HCT116 (cell line): ENCODE data around the gene HMGN2. TPM values are rescaled to one million over a fixed set of nuclear protein-coding genes. Genes with fewer than 3 reads are reported as not detected.

Experiments used
- ATAC-seq: fragments of 200-7000 bp; cut with Tn5 transposase; 2 replicates; pipeline ENCODE4 v1.9.1; 2020; ENCODE audit warnings: mild to moderate bottlenecking, moderate library complexity
- BruUV-seq: library from RNA; stranded (reverse); fragments of 400-500 nt; replicated peaks from 2 replicates; lab custom pipeline; 2021; lab: Mats Ljungman, UMichigan
- CTCF ChIA-PET: fragments of 300-600 bp; sonication (Branson Sonifier 250); formaldehyde crosslinking; loops from one replicate; lab custom pipeline; 2021; ENCODE audit warnings: antibody characterized with exemption; lab: Charles Lee
- POLR2A ChIA-PET: fragments of 300-600, 350-600 bp; sonication (Branson Sonifier 250); formaldehyde crosslinking; loops from one replicate; lab custom pipeline; 2021; ENCODE audit warnings: antibody characterized with exemption; lab: Charles Lee
- RAD21 ChIA-PET, 2 experiments: fragments of 300-600 bp; sonication (Branson Sonifier 250); formaldehyde crosslinking; loops; one replicate each; lab custom pipeline; 2023; ENCODE audit warnings: low total read pairs in 2 of 2; ENCODE audit not compliant: uncharacterized antibody in 2 of 2, unreplicated experiment in 2 of 2, low non-redundant PET in 1 of 2; lab: Charles Lee
- DNase-seq: peaks from one replicate; pipeline ENCODE4 v3.0.0-alpha.2; 2010; ENCODE audit warnings: low read depth, low spot score
- H2AFZ ChIP-seq: fragments of 200-600 bp; shearing (Covaris generic), sonication (generic); 2 replicates; pipeline ENCODE4 v1.6.1; 2017; ENCODE audit warnings: low read depth, mixed run types, mixed read lengths, antibody characterized with exemption, low read length; ENCODE audit not compliant: poor library complexity, severe bottlenecking
- H3K27ac ChIP-seq: 2 replicates; pipeline ENCODE4 v1.5.1; 2012; ENCODE audit warnings: low read depth, low read length
- H3K27me3 ChIP-seq: fragments of 200-600 bp; sonication (generic); 2 replicates; pipeline ENCODE4 v1.6.1; 2016; ENCODE audit warnings: mixed run types, low read length, mixed read lengths; ENCODE audit not compliant: insufficient read depth
- H3K36me3 ChIP-seq, 2 experiments: fragments of 200-500 bp in 1 of 2; fragments of 200-600 bp in 1 of 2; sonication (Bioruptor generic) in 1 of 2; sonication (generic) in 1 of 2; 2 replicates each; pipeline versions ENCODE4 v1.5.1 to v1.6.1; 2014 to 2016; ENCODE audit warnings: low read length in 2 of 2, inconsistent platforms in 1 of 2, mixed read lengths in 1 of 2, mixed run types in 1 of 2; ENCODE audit not compliant: insufficient read depth in 2 of 2, control insufficient read depth in 1 of 2
- H3K4me1 ChIP-seq, 2 experiments: fragments of 200-600 bp in 1 of 2; sonication (generic) in 1 of 2; 2 replicates each; pipeline versions ENCODE4 v1.5.1 to v1.6.1; 2012 to 2017; ENCODE audit warnings: low read length in 2 of 2, inconsistent platforms in 1 of 2, mild to moderate bottlenecking in 1 of 2, mixed read lengths in 1 of 2, mixed run types in 1 of 2, moderate library complexity in 1 of 2; ENCODE audit not compliant: insufficient read depth in 2 of 2, control insufficient read depth in 1 of 2
- H3K4me2 ChIP-seq: fragments of 200-600 bp; sonication (generic); 2 replicates; pipeline ENCODE4 v1.6.1; 2017; ENCODE audit warnings: mixed run types, low read length, mixed read lengths
- H3K4me3 ChIP-seq, 2 experiments: fragments of 200-600 bp in 1 of 2; sonication (generic) in 1 of 2; replicated peaks in 1 of 2; 2 replicates each; pipeline ENCODE4 v1.5.1; 2011 to 2016; ENCODE audit warnings: low read length in 2 of 2, control low read depth in 1 of 2, low read depth in 1 of 2, mild to moderate bottlenecking in 1 of 2, mixed read lengths in 1 of 2, mixed run types in 1 of 2
- H3K79me2 ChIP-seq: fragments of 200-600 bp; sonication (generic); 2 replicates; pipeline ENCODE4 v1.6.1; 2017; ENCODE audit warnings: mild to moderate bottlenecking, mixed run types, low read length, moderate library complexity, mixed read lengths; ENCODE audit not compliant: insufficient read depth
- H3K9ac ChIP-seq: fragments of 200-600 bp; sonication (generic); 2 replicates; pipeline ENCODE4 v1.6.1; 2016; ENCODE audit warnings: low read length, mixed read lengths
- H3K9me2 ChIP-seq: fragments of 200-600 bp; sonication (generic), shearing (Covaris generic); 2 replicates; pipeline ENCODE4 v1.6.1; 2017; ENCODE audit warnings: mixed run types, mild to moderate bottlenecking, moderate library complexity; ENCODE audit not compliant: insufficient read depth
- H3K9me3 ChIP-seq, 2 experiments: fragments of 200-500 bp in 1 of 2; fragments of 200-600 bp in 1 of 2; sonication (Bioruptor generic) in 1 of 2; sonication (generic) in 1 of 2; 2 replicates each; pipeline ENCODE4 v1.6.1; 2014 to 2017; ENCODE audit warnings: low read length in 2 of 2, mixed read lengths in 2 of 2, inconsistent platforms in 1 of 2, low read depth in 1 of 2, mild to moderate bottlenecking in 1 of 2, mixed run types in 1 of 2, moderate library complexity in 1 of 2; ENCODE audit not compliant: control insufficient read depth in 1 of 2, insufficient read depth in 1 of 2
- H4K20me1 ChIP-seq: fragments of 200-600 bp; sonication (generic), shearing (Covaris generic); 2 replicates; pipeline ENCODE4 v1.6.1; 2017; ENCODE audit warnings: mixed run types, mild to moderate bottlenecking, moderate library complexity; ENCODE audit not compliant: insufficient read depth
- CEBPB ChIP-seq: IDR thresholded peaks from 2 replicates; pipeline ENCODE4 v1.6.1; 2012; ENCODE audit warnings: low read depth
- CTCF ChIP-seq, 3 experiments: fragments of 200-600 bp in 1 of 3; sonication (generic) in 1 of 3; IDR thresholded peaks in 2 of 3; conservative IDR thresholded peaks in 1 of 3; 2 replicates each; pipeline ENCODE4 v1.5.1; 2012 to 2017; ENCODE audit warnings: low read depth in 2 of 3, low read length in 2 of 3, antibody characterized with exemption in 1 of 3, borderline replicate concordance in 1 of 3, control low read depth in 1 of 3, mild to moderate bottlenecking in 1 of 3, mixed read lengths in 1 of 3, mixed run types in 1 of 3, moderate library complexity in 1 of 3; ENCODE audit not compliant: insufficient read depth in 1 of 3
- EGR1 ChIP-seq: IDR thresholded peaks from 2 replicates; pipeline ENCODE4 v1.6.1; 2012; ENCODE audit warnings: low read depth
- ELF1 ChIP-seq: IDR thresholded peaks from 2 replicates; pipeline ENCODE4 v1.6.1; 2012; ENCODE audit warnings: low read depth, borderline replicate concordance
- EZH2 ChIP-seq: fragments of 200-600 bp; sonication (generic); IDR thresholded peaks from 2 replicates; pipeline ENCODE4 v1.6.1; 2017; ENCODE audit warnings: antibody characterized with exemption, mixed run types
- EZH2phosphoT487 ChIP-seq: fragments of 200-600 bp; IDR thresholded peaks from 2 replicates; pipeline ENCODE4 v1.6.1; 2018; ENCODE audit warnings: antibody characterized with exemption, borderline replicate concordance
- FOSL1 ChIP-seq: IDR thresholded peaks from 2 replicates; pipeline ENCODE4 v1.6.1; 2012; ENCODE audit warnings: low read depth
- JUND ChIP-seq: IDR thresholded peaks from 2 replicates; pipeline ENCODE4 v1.6.1; 2012
- MAX ChIP-seq: IDR thresholded peaks from 2 replicates; pipeline ENCODE4 v1.6.1; 2012
- POLR2AphosphoS5 ChIP-seq: IDR thresholded peaks from 2 replicates; pipeline ENCODE4 v1.6.1; 2011; ENCODE audit warnings: mild to moderate bottlenecking, low read depth, low read length, moderate library complexity
- RAD21 ChIP-seq: IDR thresholded peaks from 2 replicates; pipeline ENCODE4 v1.6.1; 2012; ENCODE audit warnings: low read depth, mild to moderate bottlenecking
- REST ChIP-seq: IDR thresholded peaks from 2 replicates; pipeline ENCODE4 v1.6.1; 2012; ENCODE audit warnings: low read depth
- SP1 ChIP-seq: IDR thresholded peaks from 2 replicates; pipeline ENCODE4 v1.6.1; 2012; ENCODE audit warnings: low read depth
- SRF ChIP-seq: IDR thresholded peaks from 2 replicates; pipeline ENCODE4 v1.6.1; 2012; ENCODE audit warnings: low read depth
- TCF7L2 ChIP-seq: IDR thresholded peaks from 2 replicates; pipeline ENCODE4 v1.7.0; 2011; ENCODE audit warnings: borderline replicate concordance, inconsistent platforms; ENCODE audit not compliant: insufficient read depth, insufficient read length; ENCODE audit errors: extremely low read depth
- YY1 ChIP-seq: IDR thresholded peaks from 2 replicates; pipeline ENCODE4 v1.6.1; 2011; ENCODE audit warnings: low read length, low read depth, moderate library complexity, mild to moderate bottlenecking; ENCODE audit not compliant: insufficient replicate concordance; ENCODE audit errors: extremely low read depth
- ZBTB33 ChIP-seq: IDR thresholded peaks from 2 replicates; pipeline ENCODE4 v1.6.1; 2011; ENCODE audit warnings: mild to moderate bottlenecking, low read length, moderate library complexity; ENCODE audit not compliant: insufficient replicate concordance; ENCODE audit errors: extremely low read depth
- ZFX ChIP-seq: fragments of 450-650 bp; IDR thresholded peaks from 2 replicates; pipeline ENCODE4 v1.6.1; 2017
- ZNF274 ChIP-seq: fragments of 200-500 bp; sonication (Bioruptor generic); IDR thresholded peaks from 2 replicates; pipeline ENCODE4 v1.6.1; 2014; ENCODE audit warnings: mild to moderate bottlenecking, low read depth, low read length, inconsistent platforms
- intact Hi-C: fragments of 100-400 bp; cut with micrococcal nuclease; formaldehyde crosslinking; loops from 2 replicates; pipeline ENCODE4 v1.10.0; 2022
- total RNA-seq: library from RNA; stranded (reverse); gene quantifications from one replicate; pipeline ENCODE4 v1.2.1, GENCODE V29; 2021; ENCODE audit not compliant: unreplicated experiment

The HMGN2 gene
- total RNA-seq, 1 experiment from 2014 or later = 483 TPM

- no peak overlapping the region for H3K4me3 ChIP-seq
- ATAC-seq (no peak), DNase-seq (no peak)
- POLR2A ChIA-PET = no interaction called here
- H3K27ac ChIP-seq = no peak overlapping the region
- H3K9me2 ChIP-seq = no peaks in the 10 kb centered on the region
- H3K9ac ChIP-seq = no peak overlapping the region
- BruUV-seq = no TSS peak
- H3K4me1 ChIP-seq = peaks cover 0 to 16% of the 10 kb centered on the region in 2 experiments; a peak in 2 of 4 replicates
- H3K4me2 ChIP-seq = no peak overlapping the region
- no peaks in the 10 kb centered on the region for H3K79me2 ChIP-seq
- H2AFZ ChIP-seq = no peak overlapping the region
- H4K20me1 ChIP-seq = no peaks in the 10 kb centered on the region
- no peaks in the 10 kb centered on the region for H3K27me3 ChIP-seq
- intact Hi-C loops = no loop called here
- H3K9me3 ChIP-seq = no peaks in the 10 kb centered on the region
- no peaks in the 10 kb centered on the region for H3K36me3 ChIP-seq
- RAD21 ChIA-PET = no interaction called here
- CTCF ChIA-PET = no interaction called here
- TF ChIP-seq MAX (no peak), YY1 (no peak), SP1 (no peak), REST (no peak), ZNF274 (no peak), EZH2 (no peak), CEBPB (no peak), ZFX (no peak), CTCF (IDR thresholded peaks at IDR 0.05 in 2 of 3, conservative IDR thresholded peaks at IDR 0.05 in 1 of 3; ENCODE audit: borderline replicate concordance in 1 of 3, insufficient read depth in 1 of 3, low read depth in 2 of 3, low read length in 2 of 3) (no peak), SRF (no peak), RAD21 (no peak), ELF1 (no peak), TCF7L2 (no peak), ZBTB33 (no peak), JUND (no peak), EGR1 (no peak), EZH2phosphoT487 (no peak), FOSL1 (no peak), POLR2AphosphoS5 (no peak)
Observed at GRCh38 chr1:26521669-26522030, 49.4 kb downstream of the HMGN2 start.
